ENCODE data around the gene CUEDC1.

The CUEDC1 gene

GRCh38 chr17:57874434-57875289 lies 80.5 kb downstream of the CUEDC1 start:
- no peak for DNase-seq

DNA sequence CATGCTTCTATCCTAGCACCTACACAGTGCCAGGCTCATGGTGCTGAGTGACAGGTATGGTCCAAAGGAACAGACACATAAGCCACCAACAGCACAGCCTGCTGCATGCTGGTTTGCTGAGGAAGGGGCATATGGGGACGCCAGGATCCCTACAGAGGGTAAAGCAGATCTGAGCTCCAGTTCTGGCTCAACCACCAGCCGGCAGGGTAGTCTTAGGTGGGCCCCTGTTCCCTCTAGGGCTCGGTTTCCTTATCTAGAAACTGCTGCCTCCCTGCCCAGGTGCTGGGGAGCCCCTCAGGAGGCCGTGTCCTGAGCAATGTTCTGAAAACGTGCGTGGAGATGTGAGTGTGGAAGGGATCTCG lies 81.2 kb downstream of the CUEDC1 start:
- DNase-seq: no peak

DNA sequence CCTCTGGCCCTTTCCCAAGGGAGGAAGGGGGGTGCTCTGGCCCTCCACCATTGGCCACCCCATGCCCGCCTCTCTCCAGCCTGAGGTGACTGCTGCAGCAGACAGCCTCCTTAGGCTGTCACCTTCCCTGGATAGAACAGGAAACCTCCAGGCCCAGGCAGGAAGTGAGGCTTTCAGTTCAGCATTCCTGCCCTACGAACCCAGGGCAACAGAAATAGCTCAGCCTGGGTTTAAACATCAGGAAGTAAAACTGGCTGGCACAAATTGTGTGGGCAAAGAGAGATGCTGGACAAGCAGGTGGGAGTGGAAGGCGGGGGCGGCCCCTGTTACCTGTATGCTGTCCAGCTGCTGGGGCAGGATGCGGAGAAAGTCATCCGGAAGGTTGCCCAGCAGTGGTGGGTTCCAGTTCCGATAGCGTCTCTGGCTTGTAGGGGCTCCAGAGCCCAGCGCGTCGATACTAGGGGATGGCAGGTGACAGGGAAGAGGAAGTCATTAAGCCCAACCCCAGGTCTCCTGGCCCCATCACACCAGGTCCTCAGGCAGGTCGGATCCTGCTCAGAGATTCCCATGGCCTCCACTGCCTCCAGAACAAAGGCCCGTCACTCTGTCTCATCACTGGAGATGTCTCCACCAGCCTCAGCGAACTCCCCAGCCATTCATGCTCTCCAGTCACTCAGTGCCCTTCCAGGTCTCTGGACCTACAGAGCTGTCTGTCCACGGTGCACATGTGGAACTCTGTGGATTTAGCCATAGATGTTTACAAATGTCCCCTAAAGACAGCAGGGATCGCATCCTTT lies 81.8 kb downstream of the CUEDC1 start:
- no peak for DNase-seq

- no peak for DNase-seq
Measured at GRCh38 chr17:57872536-57872935, 82.7 kb downstream of the CUEDC1 start.

DNA sequence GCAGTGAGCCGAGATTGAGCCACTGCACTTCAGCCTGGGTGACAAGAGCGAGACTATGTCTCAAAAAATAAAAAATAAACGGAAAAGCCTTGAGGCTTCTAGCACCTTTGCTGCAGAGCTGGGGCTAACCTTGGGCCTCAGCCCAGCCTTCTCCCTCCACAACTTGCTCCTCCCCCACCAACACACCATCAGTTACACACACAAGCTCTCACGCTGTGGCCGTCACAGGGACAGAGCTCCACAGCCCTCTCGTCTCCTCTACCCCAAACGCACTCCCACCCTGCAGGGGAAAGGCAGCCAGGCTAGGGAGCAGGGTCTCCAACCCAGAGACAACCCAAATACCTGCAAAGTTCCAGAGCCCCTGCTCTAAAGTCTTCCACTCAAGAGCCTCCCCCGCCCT lies 83.3 kb downstream of the CUEDC1 start:
- DNase-seq: no peak

GRCh38 chr17:57871155-57871554 lies 84.1 kb downstream of the CUEDC1 start:
- no peak for DNase-seq

DNA sequence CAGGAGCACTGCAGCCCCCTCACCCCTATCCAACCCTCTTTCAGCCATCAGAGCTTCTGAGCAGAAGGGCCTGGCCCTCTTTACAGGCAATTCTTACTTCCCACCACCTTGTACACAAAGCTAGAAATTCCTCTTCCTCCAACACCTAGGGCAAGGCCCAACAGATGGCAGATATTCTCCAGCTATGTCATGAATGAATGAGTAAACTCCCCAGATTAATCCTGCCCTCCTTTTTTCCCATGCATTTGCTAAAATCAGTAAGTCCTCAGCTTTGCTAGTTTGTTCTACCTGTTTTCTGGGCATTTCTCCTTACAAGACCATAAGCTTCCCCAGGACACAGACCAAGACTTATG lies 85.0 kb downstream of the CUEDC1 start:
- DNase-seq: no peak

DNA sequence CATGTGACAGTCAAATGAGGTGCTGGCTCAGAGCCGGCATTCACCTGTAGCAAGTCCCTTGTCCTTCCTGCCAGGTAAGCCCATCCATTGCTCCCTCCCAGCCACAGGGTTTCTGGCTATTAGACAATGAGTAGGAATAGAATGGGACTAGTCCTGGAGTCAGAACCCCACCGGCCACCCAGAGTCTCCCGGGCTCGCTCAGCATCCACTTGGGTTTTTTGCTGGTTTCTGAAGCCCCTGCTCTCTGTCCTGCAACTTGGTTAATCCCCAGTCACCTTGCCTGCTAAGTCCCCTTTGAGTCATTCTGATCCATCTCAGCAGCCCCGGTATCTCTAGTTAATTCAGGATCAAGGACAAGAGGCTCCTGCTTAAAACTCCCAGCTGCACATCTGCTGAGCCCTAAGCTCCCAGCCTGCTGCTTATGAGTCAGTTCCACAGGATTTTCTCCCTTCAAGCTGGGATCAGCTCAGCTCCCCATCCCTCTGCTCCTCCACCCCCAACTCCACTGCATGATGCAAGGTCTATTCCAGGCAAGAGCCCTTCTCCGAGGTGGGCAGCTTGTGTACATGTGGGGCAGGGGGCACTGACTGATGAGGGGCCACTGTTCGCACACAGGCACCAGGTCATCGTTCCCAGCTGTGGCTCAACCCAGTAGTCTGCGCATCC lies 85.5 kb downstream of the CUEDC1 start:
- no peak for DNase-seq

DNA sequence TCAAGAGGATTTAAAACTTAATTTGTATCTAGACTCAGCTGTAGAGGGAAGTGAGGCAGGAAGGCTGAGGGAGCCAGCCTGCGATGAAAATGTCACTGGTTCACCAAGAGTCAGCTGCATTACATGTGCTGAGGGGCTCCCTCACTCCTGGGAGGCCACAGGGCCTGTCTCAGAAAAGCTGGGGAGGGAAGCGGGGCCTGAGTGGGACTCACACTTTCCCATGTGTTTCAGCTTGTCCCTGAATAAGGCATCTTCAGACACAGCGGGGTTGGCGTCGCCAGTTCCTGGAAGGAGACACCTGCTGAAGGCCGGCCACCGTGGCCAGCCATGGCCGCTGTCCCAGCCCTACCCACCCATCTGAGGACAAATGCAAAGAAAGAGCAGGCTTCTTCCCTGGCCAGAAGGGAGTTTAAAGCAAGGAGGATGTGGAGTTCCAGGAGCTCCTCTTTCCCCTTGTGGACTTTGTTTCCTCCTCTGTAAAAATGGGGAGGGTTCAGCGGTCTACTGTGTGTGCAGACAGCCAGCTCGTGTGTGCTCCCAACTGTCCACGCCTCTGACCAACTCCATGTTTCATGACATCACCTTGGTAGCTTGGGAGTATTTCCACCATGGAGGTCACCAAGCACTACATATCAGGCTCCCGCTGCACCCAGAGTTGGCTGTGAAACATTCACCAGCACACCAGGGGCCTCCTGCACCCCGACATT lies 86.1 kb downstream of the CUEDC1 start:
- no peak for DNase-seq

DNA sequence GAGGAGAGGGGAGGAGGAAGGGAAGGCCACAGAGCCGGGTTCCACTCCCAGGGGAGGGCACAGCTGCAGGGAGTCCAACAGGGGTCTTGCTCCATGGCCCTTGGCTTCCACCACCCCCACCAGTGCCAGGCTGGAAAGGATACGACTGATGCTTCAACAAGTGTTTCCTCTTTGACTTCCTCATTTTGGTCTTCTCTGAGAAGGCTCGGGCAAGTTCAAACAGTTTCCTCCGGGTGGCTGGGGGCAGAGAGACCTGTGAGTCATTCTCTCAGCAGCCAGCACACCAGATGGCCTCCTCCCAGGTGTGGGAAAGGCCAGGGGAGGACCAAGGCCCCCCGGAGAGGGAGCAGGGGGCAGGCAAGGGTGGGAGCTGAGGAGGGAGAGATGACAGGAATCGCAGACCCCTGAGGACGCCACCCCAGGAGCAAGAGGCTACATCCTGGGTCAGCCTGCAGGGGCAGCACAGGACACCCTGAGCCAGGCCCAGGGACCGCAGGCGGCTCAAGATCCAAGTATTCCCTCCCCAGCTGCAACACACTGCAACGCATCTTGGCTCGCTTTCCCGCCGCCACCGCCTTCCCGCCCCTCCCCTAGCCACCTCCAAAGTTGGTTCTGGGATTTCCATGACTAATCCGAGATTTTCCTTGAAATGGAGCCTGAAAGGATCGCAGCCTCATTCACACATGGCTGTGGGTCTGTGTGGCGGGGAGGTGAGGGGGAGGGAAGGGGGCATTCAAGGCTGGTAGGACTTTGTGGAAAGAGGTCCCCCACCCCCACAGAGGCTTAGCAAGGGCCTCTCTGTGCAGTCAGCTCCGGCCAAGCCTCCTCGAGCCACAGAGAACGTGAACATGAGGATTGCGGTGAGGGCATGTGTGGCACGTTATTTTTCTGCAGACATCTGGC lies 87.0 kb downstream of the CUEDC1 start:
- peak; percentile 73 for DNase-seq

DNA sequence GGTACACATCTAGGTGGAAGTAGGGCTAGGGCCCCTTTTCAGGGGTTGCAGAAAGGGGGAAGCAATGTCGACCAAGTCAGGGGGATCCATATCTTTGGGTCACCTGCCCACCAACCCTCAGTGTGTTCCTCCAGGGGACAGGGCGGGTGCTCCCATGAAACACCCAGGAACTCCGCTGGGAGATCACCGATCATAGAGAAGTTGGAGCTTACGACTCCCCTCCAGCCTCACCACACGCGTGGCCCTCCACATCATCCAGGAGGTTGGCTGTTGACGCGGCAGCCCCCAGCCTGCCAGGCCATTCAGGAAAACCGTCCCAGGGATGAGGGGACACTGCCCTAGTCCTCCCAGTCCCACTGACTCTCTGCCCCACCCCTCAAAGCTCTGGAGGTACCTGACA lies 88.1 kb downstream of the CUEDC1 start:
- no peak for DNase-seq

GRCh38 chr17:57866723-57867122 lies 88.5 kb downstream of the CUEDC1 start:
- DNase-seq: no peak

GRCh38 chr17:57866319-57866718 lies 88.9 kb downstream of the CUEDC1 start:
- DNase-seq: no peak

DNA sequence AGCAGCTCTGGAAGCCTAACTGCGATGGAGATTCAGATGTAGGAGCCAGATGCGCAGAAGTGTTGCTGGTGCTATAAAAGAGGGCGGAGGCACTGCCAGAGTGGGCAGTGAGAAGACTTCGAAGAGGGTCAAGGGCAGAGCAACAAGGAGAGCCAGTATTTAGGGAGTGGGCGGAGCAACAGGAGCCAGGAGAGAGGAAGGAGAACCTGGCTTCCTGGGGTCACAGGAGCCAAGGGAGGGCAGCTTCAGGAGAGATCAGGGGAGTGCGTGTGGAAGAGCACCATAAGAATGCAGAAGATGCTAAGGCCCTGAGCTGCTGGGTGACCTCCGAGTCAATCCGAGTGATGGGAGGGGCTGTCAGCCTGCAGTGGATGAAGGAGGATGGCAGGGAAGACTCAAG lies 90.9 kb downstream of the CUEDC1 start:
- no peak for DNase-seq

DNA sequence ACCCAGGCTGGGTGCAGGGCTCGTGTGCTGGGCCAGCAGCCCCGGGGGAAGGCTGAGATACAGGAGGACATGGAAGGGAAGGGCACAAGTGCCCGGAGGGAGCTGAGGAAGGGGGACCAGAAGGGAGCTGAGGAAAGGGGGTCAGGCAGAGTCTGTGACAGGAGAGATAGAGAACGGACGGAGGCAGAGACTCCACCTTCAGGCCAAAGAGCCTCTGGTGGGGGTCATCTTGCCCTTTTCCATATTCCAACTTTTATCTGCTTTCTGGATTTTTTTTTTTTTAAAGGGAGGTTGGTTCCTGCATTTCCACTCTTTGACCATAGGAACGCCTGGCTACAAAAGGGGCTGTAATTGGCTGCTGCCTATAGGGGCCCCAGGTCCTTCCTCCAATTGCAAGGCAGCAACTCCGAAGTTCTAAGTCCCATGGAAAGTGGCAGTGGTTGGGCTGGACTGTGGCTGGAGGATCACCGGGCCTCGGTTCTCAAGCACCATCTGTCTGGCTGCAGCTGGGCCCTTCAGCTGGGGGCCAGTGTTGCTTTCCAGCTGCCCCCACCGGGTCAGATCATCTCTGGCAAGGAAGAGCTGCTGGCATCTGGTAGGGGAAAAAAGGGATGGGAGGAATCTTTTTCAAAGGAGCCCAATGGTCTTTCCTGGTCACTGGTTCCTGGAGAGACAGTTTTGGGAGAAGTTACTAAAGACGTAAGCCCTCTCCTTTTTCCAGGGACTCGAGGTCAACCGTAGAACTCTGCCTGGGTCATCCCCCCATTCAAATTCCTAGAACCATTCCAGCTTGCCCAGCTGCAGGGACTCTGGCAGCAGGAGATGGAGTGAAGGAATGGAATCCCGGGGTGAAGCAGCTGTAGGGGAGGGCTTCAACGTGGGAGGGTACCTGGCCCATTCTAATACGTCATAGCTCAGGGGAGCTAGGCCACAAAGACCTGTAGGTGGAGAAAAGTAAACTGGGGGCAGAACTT lies 92.2 kb downstream of the CUEDC1 start:
- DNase-seq: no peak

- no peak for DNase-seq
Measured at GRCh38 chr17:57861790-57862693, 93.2 kb downstream of the CUEDC1 start.

DNA sequence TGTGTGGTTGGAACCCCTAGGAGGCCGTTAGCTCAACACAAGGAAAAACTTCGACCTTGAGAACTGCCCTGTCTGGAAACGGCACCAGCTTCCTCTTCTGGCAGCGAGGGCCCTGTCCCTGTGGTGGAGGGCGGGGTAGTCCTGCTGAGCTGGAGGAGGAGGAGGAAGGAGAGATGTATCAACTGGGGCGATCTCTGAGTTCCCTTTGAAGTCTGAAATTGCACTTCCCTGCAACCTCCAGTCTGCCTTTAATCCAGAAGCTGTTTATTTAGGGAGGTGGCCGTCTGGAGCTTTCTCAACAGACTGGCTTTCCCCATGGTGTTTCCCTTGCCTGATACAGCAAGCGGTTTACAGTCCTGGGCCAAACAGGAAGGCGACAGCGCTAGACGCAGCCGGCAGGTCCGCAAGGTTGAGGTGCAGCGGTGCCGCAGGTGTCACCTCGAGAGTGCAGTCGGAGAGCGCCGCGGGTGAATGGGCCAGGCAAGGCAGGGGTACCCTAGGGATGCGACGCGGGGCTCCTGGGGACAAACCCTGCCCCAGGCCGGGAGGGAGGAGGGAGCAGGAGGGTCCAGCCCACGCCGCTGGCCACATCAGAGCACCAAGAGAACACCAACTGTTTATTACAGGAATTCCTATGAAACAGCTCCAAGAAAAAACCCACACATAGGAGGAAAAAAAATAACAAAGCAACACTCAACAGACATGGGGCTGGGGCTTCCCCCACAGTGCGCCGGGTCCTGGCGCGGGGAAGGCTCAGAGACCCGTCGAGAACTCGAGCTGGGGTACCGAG lies 94.0 kb downstream of the CUEDC1 start:
- peak; percentile 72 for DNase-seq

DNA sequence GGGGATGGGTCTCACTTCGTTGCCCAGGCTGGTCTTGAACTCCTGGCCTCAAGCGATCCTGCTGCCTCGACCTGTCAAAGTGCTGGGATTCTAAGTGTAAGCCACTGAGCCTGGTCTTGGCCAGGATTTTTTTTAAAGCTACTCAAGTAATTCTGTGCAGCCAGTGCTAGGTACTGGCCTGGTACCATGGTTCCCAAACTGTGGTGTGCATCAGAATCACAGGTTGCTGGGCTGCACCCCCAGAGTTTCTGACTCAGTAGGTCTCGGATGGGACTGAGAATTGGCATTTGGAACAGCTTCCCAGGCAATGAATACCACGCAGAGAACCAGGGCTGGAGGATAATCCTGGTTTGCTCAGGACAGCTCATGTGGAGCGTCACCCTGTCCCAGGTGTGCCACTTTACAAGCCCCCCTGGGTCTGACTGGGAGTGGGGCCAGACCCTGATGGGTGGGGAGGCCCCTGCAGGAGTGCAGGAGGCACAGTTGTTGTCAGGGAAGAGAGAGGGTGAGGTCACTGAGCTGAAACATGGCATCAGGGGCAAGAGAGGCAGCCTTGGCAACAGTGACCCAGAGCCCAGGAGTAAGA lies 94.7 kb downstream of the CUEDC1 start:
- no peak for DNase-seq

Measured in SIG-M5 (cell line).